ENCODE data around the gene ASTE1. TPM values are rescaled to one million over a fixed set of nuclear protein-coding genes. Genes with fewer than 3 reads are reported as not detected.
"Not testable (repeated sequence)": the region's sequence is repeated elsewhere in the genome, so short reads cannot be mapped to it uniquely, and the experiment has no call there.

The ASTE1 gene
- total RNA-seq, 1 experiment from 2014 or later, result 2.9 TPM

DNA sequence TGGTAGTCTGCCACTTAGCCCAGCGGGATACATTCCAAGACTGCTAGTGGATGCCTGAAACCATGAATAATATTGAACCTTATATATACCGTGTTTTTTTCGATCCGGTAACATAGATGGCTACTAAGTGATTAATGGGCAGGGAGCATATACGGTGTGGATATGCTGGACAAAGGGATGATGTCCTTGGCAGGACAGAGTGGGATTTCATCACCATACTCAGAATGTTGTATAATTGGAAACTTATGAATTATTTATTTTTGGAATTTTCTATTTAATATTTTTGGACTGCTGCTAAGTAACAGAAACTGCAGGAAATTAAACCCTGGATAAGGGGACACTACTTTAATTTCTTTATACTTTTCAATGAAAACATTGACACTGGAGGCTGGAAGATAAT lies 53.2 kb downstream of the ASTE1 start:
- Histone ChIP-seq H3K27ac (ENCODE audit: low read length) (no peak overlapping the region), H4K20me1 (ENCODE audit: low read length) (no peaks in the 10 kb centered on the region), H3K79me2 (ENCODE audit: low read length) (no peaks in the 10 kb centered on the region), H3K9me3 (ENCODE audit: low read length) (no peaks in the 10 kb centered on the region), H3K9me2 (replicated peaks; ENCODE audit: low read length) (no peaks in the 10 kb centered on the region), H3K4me3 (ENCODE audit: low read length) (no peak overlapping the region), H2AFZ (ENCODE audit: low read length) (no peak overlapping the region), H3K4me2 (ENCODE audit: low read length) (no peak overlapping the region), H3K9ac (ENCODE audit: low read length) (no peak overlapping the region), H3K4me1 (ENCODE audit: insufficient read depth, low read length) (peaks cover 13% of the 10 kb centered on the region), H3K36me3 (ENCODE audit: low read depth, low read length) (no peaks in the 10 kb centered on the region; the same call in 1 of the 2 replicates), H3F3A (ENCODE audit: low read length, unreplicated experiment) (no peaks in the 10 kb centered on the region), H3K27me3 (ENCODE audit: low read length) (no peaks in the 10 kb centered on the region)
- no TSS peak for BruUV-seq (replicated peaks)
- intact Hi-C loops (cut with micrococcal nuclease), result loop anchor here (5.0 kb wide), 1 partner anchor 44 kb away; no protein-coding TSS in a partner anchor
- ATAC-seq (no peak), DNase-seq (no peak)
- TF ChIP-seq, protein P1, sequence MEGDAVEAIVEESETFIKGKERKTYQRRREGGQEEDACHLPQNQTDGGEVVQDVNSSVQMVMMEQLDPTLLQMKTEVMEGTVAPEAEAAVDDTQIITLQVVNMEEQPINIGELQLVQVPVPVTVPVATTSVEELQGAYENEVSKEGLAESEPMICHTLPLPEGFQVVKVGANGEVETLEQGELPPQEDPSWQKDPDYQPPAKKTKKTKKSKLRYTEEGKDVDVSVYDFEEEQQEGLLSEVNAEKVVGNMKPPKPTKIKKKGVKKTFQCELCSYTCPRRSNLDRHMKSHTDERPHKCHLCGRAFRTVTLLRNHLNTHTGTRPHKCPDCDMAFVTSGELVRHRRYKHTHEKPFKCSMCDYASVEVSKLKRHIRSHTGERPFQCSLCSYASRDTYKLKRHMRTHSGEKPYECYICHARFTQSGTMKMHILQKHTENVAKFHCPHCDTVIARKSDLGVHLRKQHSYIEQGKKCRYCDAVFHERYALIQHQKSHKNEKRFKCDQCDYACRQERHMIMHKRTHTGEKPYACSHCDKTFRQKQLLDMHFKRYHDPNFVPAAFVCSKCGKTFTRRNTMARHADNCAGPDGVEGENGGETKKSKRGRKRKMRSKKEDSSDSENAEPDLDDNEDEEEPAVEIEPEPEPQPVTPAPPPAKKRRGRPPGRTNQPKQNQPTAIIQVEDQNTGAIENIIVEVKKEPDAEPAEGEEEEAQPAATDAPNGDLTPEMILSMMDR (conservative IDR thresholded peaks at IDR 0.05; ENCODE audit: low read depth, low read length), result no peak
- TF ChIP-seq EZH2 (IDR thresholded peaks at IDR 0.05; ENCODE audit: low read length, unreplicated experiment), result no peak
- TF ChIP-seq EZH2phosphoT487 (IDR thresholded peaks at IDR 0.05; ENCODE audit: borderline replicate concordance, low read length), result no peak
- POLR2A ChIA-PET (ENCODE audit: unreplicated experiment), result no interaction called here
- CTCF ChIA-PET, result no interaction called here

DNA sequence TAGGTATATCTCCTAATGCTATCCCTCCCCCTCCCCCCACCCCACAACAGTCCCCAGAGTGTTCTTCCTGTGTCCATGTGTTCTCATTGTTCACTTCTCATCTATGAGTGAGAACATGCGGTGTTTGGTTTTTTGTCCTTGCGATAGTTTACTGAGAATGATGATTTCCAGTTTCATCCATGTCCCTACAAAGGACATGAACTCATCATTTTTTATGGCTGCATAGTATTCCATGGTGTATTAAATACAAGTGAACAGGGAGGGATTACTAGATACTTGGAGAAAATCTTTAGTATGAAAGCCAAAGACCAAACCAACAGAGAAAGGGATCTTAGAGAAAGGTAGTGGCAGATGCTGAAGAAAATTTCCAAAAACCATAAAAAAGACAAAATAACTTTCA lies 54.0 kb downstream of the ASTE1 start:
- ATAC-seq; H4K20me1 ChIP-seq (ENCODE audit: low read length); BruUV-seq (replicated peaks); DNase-seq; H3K9me3 ChIP-seq (ENCODE audit: low read length); H3K79me2 ChIP-seq (ENCODE audit: low read length); CTCF ChIA-PET; H3K27ac ChIP-seq (ENCODE audit: low read length); H2AFZ ChIP-seq (ENCODE audit: low read length); H3F3A ChIP-seq (ENCODE audit: low read length, unreplicated experiment); H3K4me3 ChIP-seq (ENCODE audit: low read length); POLR2A ChIA-PET (ENCODE audit: unreplicated experiment); H3K9ac ChIP-seq (ENCODE audit: low read length); H3K9me2 ChIP-seq (replicated peaks; ENCODE audit: low read length); H3K4me2 ChIP-seq (ENCODE audit: low read length); H3K27me3 ChIP-seq (ENCODE audit: low read length); H3K36me3 ChIP-seq (ENCODE audit: low read depth, low read length): not testable (repeated sequence)
- peaks cover 13% of the 10 kb centered on the region for H3K4me1 ChIP-seq (ENCODE audit: insufficient read depth, low read length)
- intact Hi-C loops (cut with micrococcal nuclease), result loop anchor here (5.0 kb wide), 1 partner anchor 45 kb away; no protein-coding TSS in a partner anchor

DNA sequence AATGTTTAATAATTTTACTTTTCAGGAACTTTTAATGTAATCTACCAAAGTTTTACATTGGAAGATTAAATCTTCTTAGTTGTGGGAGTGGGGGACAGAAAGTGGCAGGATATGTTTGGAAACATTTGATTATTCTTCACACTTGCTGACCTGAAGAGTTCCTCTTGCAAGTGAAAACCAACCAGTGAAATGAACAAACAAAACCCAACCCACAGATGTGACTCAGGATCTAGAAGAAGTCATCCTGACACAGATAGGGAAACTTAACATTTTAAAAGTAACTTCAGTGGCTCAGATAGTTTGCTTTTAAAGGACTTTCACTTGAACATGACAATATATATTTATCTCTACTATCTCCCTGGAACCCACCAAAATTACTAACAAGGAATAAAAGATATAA lies 55.4 kb downstream of the ASTE1 start:
- TF ChIP-seq, protein P1 (conservative IDR thresholded peaks at IDR 0.05; ENCODE audit: low read depth, low read length), result no peak
- no peak for TF ChIP-seq EZH2 (IDR thresholded peaks at IDR 0.05; ENCODE audit: low read length, unreplicated experiment)
- no peak for TF ChIP-seq EZH2phosphoT487 (IDR thresholded peaks at IDR 0.05; ENCODE audit: borderline replicate concordance, low read length)
- H4K20me1 ChIP-seq (ENCODE audit: low read length), result no peaks in the 10 kb centered on the region
- DNase-seq (peak; percentile 38), ATAC-seq (peak; percentile 55)
- no TSS peak for BruUV-seq (replicated peaks)
- H3K9me2 ChIP-seq (replicated peaks; ENCODE audit: low read length), result no peaks in the 10 kb centered on the region
- POLR2A ChIA-PET (ENCODE audit: unreplicated experiment), result no interaction called here
- no peak overlapping the region for H2AFZ ChIP-seq (ENCODE audit: low read length)
- H3K27me3 ChIP-seq (ENCODE audit: low read length), result no peaks in the 10 kb centered on the region
- H3K9me3 ChIP-seq (ENCODE audit: low read length), result no peaks in the 10 kb centered on the region
- no peaks in the 10 kb centered on the region; the same call in none of the 2 replicates for H3K36me3 ChIP-seq (ENCODE audit: low read depth, low read length)
- no peak overlapping the region for H3K9ac ChIP-seq (ENCODE audit: low read length)
- H3F3A ChIP-seq (ENCODE audit: low read length, unreplicated experiment), result no peaks in the 10 kb centered on the region
- H3K27ac ChIP-seq (ENCODE audit: low read length), result no peak overlapping the region
- peaks cover 13% of the 10 kb centered on the region for H3K4me1 ChIP-seq (ENCODE audit: insufficient read depth, low read length)
- no peak overlapping the region for H3K4me3 ChIP-seq (ENCODE audit: low read length)
- no peak overlapping the region for H3K4me2 ChIP-seq (ENCODE audit: low read length)
- H3K79me2 ChIP-seq (ENCODE audit: low read length), result no peaks in the 10 kb centered on the region
- CTCF ChIA-PET, result no interaction called here
- intact Hi-C loops (cut with micrococcal nuclease), result loop anchor here (5.0 kb wide), 1 partner anchor 46 kb away; no protein-coding TSS in a partner anchor

All from PC-3 (cell line).